ENCODE measurements around the gene KMT2A. TPM values are rescaled to one million over a fixed set of nuclear protein-coding genes. Genes with fewer than 3 reads are reported as not detected.

The KMT2A gene
- polyA plus RNA-seq, 1 donor from 2014 or later = 16.7 TPM

- Histone ChIP-seq H2AFZ (ENCODE audit: low read depth, low read length) (no peak overlapping the region), H3K9ac (ENCODE audit: low read length) (no peak overlapping the region), H3K4me2 (ENCODE audit: low read length) (no peak overlapping the region), H3K79me2 (replicated peaks; ENCODE audit: insufficient read depth, low read length) (no peaks in the 10 kb centered on the region), H3K27ac (ENCODE audit: low read length) (no peak overlapping the region), H3K27me3 (ENCODE audit: insufficient read depth, low read depth, low read length) (no peaks in the 10 kb centered on the region), H3K9me3 (ENCODE audit: low read length) (no peaks in the 10 kb centered on the region), H3K36me3 (ENCODE audit: insufficient read depth, low read length) (no peaks in the 10 kb centered on the region), H3K9me2 (ENCODE audit: insufficient read depth, low read length) (no peaks in the 10 kb centered on the region), H3F3A (ENCODE audit: insufficient read depth, low read length, poor library complexity, severe bottlenecking) (no peaks in the 10 kb centered on the region), H3K4me3 (ENCODE audit: low read length) (no peak overlapping the region), H4K20me1 (ENCODE audit: insufficient read depth) (no peaks in the 10 kb centered on the region)
- TF ChIP-seq REST (IDR thresholded peaks at IDR 0.05; ENCODE audit: borderline replicate concordance) (no peak), EZH2 (IDR thresholded peaks at IDR 0.05; ENCODE audit: borderline replicate concordance, insufficient read depth, low read length, poor library complexity, severe bottlenecking) (no peak), TAF1 (IDR thresholded peaks at IDR 0.05; ENCODE audit: low read depth) (no peak), SMC3 (conservative IDR thresholded peaks at IDR 0.05; ENCODE audit: poor library complexity) (no peak)
These were observed 108.3 kb downstream of the KMT2A start for GRCh38 chr11:118544647-118545010.

DNA sequence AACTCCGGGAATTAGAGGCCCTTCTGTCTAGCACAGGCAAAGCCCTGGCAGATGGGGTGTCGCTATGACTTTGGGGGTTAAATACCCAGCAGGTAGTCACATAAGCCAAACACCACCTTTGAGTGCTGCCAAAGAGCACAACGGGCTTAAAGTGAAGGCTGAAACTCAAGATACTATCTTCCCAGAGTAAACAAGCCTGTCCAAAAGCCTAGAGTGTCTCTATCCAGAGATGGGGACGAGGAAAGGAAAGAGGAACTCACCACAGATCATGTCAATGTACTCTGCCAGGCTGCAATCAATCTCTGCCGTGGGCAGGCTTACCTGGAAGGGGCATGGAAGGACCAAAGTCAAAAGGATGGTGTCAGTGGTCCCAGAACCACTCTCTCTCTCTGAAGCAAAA lies 109.2 kb downstream of the KMT2A start:
- Histone ChIP-seq H3F3A (ENCODE audit: insufficient read depth, low read length, poor library complexity, severe bottlenecking) (no peaks in the 10 kb centered on the region), H3K4me3 (ENCODE audit: low read length) (no peak overlapping the region), H3K36me3 (ENCODE audit: insufficient read depth, low read length) (no peaks in the 10 kb centered on the region)

GRCh38 chr11:118547132-118547531 lies 110.8 kb downstream of the KMT2A start:
- H3K4me2 ChIP-seq (ENCODE audit: low read length) = no peak overlapping the region
- H4K20me1 ChIP-seq (ENCODE audit: insufficient read depth) = no peaks in the 10 kb centered on the region
- H3K27me3 ChIP-seq (ENCODE audit: insufficient read depth, low read depth, low read length) = no peaks in the 10 kb centered on the region
- no peaks in the 10 kb centered on the region for H3K9me2 ChIP-seq (ENCODE audit: insufficient read depth, low read length)
- no peaks in the 10 kb centered on the region for H3K79me2 ChIP-seq (replicated peaks; ENCODE audit: insufficient read depth, low read length)
- H3K36me3 ChIP-seq (ENCODE audit: insufficient read depth, low read length) = no peaks in the 10 kb centered on the region
- H3K9ac ChIP-seq (ENCODE audit: low read length) = no peak overlapping the region
- no peak overlapping the region for H3K4me3 ChIP-seq (ENCODE audit: low read length)
- H3F3A ChIP-seq (ENCODE audit: insufficient read depth, low read length, poor library complexity, severe bottlenecking) = no peaks in the 10 kb centered on the region
- no peak overlapping the region for H2AFZ ChIP-seq (ENCODE audit: low read depth, low read length)
- H3K27ac ChIP-seq (ENCODE audit: low read length) = no peak overlapping the region
- H3K9me3 ChIP-seq (ENCODE audit: low read length) = no peaks in the 10 kb centered on the region
- TF ChIP-seq REST (IDR thresholded peaks at IDR 0.05; ENCODE audit: borderline replicate concordance) (no peak), RAD21 (conservative IDR thresholded peaks at IDR 0.05) (no peak), POLR2AphosphoS5 (IDR thresholded peaks at IDR 0.05) (no peak), EZH2 (IDR thresholded peaks at IDR 0.05; ENCODE audit: borderline replicate concordance, insufficient read depth, low read length, poor library complexity, severe bottlenecking) (no peak)

More for the DNA sequence above, 109.2 kb downstream of the KMT2A start:
- no peaks in the 10 kb centered on the region for H3K79me2 ChIP-seq (replicated peaks; ENCODE audit: insufficient read depth, low read length)
- H3K9ac ChIP-seq (ENCODE audit: low read length) = no peak overlapping the region
- H3K27ac ChIP-seq (ENCODE audit: low read length) = no peak overlapping the region
- no peaks in the 10 kb centered on the region for H4K20me1 ChIP-seq (ENCODE audit: insufficient read depth)
- H3K9me3 ChIP-seq (ENCODE audit: low read length) = no peaks in the 10 kb centered on the region
- no peak for TF ChIP-seq RAD21 (conservative IDR thresholded peaks at IDR 0.05)
- no peak for TF ChIP-seq SMC3 (conservative IDR thresholded peaks at IDR 0.05; ENCODE audit: poor library complexity)
- no peak for TF ChIP-seq EZH2 (IDR thresholded peaks at IDR 0.05; ENCODE audit: borderline replicate concordance, insufficient read depth, low read length, poor library complexity, severe bottlenecking)
- H2AFZ ChIP-seq (ENCODE audit: low read depth, low read length) = no peak overlapping the region
- H3K27me3 ChIP-seq (ENCODE audit: insufficient read depth, low read depth, low read length) = no peaks in the 10 kb centered on the region
- no peaks in the 10 kb centered on the region for H3K9me2 ChIP-seq (ENCODE audit: insufficient read depth, low read length)
- no peak overlapping the region for H3K4me2 ChIP-seq (ENCODE audit: low read length)

All from neural cell (in vitro differentiated cells).